ENCODE results near the gene TDP2. TPM values are rescaled to one million over a fixed set of nuclear protein-coding genes. Genes with fewer than 3 reads are reported as not detected.

The TDP2 gene
- total and polyA plus RNA-seq, 8 donors: 14.7 to 41.9 (median 18.8) TPM

DNA sequence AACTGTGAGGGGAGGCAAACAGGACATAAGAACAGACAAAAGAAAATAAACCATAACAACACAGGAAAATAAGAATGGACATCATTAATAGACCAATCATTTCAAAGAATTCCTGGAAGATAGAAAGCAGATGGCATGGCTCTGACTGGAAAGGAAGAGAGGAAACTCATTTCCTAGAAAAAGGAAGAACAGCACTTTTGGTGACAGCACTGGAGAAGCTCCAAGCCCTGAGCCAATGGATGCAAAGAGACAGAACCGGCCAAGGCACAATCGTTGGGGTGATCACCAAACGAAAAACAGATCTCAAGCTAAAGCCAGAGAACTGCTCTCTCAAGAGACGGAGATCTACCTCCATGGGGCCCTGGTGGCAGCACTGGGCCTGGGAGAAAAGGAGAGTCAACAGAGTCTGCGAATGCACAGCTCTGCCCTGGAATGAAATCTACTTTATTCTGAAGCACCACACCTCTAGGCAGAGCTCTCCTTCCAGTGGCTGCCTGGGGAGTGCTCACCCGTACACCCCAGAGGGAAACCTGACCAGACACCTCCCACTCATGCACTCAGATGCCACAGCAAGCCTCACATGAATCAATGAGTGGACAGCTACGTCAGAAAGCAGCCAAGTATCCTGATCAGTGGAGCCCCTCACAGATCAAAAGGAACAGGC is 44.9 kb downstream of the TDP2 start:
- ATAC-seq (no peak), DNase-seq (no peak), FAIRE-seq (no peak)
- H3K27me3 ChIP-seq: no peaks in the 10 kb centered on the region
- H3K4me3 ChIP-seq: no peak overlapping the region
- H3K27ac ChIP-seq: no peak overlapping the region
- no peaks in the 10 kb centered on the region for H3K36me3 ChIP-seq
- intact Hi-C loops (cut with DNase I): no loop called here
- TF ChIP-seq, protein P1, sequence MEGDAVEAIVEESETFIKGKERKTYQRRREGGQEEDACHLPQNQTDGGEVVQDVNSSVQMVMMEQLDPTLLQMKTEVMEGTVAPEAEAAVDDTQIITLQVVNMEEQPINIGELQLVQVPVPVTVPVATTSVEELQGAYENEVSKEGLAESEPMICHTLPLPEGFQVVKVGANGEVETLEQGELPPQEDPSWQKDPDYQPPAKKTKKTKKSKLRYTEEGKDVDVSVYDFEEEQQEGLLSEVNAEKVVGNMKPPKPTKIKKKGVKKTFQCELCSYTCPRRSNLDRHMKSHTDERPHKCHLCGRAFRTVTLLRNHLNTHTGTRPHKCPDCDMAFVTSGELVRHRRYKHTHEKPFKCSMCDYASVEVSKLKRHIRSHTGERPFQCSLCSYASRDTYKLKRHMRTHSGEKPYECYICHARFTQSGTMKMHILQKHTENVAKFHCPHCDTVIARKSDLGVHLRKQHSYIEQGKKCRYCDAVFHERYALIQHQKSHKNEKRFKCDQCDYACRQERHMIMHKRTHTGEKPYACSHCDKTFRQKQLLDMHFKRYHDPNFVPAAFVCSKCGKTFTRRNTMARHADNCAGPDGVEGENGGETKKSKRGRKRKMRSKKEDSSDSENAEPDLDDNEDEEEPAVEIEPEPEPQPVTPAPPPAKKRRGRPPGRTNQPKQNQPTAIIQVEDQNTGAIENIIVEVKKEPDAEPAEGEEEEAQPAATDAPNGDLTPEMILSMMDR (IDR thresholded peaks at IDR 0.05): no peak
- 70 to 78% methylated on average over 7 of the region's 7 CpGs for WGBS, 2 donors
- H3K4me1 ChIP-seq: no peaks in the 10 kb centered on the region
- H3K9me3 ChIP-seq: no peaks in the 10 kb centered on the region

DNA sequence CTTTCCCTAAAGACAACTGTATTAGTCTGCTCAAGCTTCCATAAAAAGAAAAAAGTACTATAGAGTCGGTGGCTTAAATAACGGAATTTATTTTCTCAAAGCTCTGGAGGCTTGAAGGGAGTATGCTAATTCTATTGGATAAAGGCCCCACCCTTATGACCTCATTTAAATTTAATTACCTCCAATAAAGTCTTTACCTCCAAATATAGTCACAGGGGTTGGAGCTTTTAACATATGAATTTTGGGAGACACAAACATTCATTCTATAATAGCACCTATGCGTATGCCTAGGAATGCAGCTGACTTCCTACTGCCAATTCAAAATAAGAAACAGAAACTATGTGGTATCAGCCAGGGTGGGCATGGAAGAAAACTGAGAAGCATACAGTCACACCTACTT is 46.1 kb downstream of the TDP2 start:
- no peak overlapping the region for H3K4me3 ChIP-seq
- H3K27me3 ChIP-seq: no peaks in the 10 kb centered on the region
- no peaks in the 10 kb centered on the region for H3K4me1 ChIP-seq
- intact Hi-C loops (cut with DNase I): no loop called here
- FAIRE-seq: no peak
- no peaks in the 10 kb centered on the region for H3K9me3 ChIP-seq
- H3K27ac ChIP-seq: no peak overlapping the region
- DNase-seq: no peak
- 92 to 100% methylated on average over 3 of the region's 3 CpGs for WGBS, 2 donors
- H3K36me3 ChIP-seq: no peaks in the 10 kb centered on the region
- TF ChIP-seq, protein P1 (IDR thresholded peaks at IDR 0.05): no peak
- ATAC-seq: no peak

DNA sequence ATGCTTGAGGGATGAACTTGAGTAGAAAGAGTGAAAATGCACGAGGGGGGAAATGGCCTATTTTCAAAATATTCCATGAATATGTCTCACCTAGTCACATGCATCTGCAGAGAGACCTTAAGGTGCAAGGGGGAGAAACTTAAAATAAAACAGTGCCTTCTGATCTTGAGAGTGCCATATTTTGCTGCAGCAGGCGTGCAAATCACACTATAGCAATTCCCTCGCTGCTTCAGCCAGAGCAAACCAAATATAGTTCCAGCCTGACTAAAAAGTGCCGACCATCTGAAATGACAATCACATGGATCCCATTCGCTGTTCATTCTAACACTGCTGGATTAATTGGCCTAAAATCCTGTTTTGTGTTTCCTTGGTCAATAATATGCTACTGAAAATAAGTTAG is 47.0 kb downstream of the TDP2 start:
- ATAC-seq (no peak), DNase-seq (no peak), FAIRE-seq (no peak)
- TF ChIP-seq, protein P1 (IDR thresholded peaks at IDR 0.05): no peak
- Histone ChIP-seq H3K4me1 (no peaks in the 10 kb centered on the region), H3K27ac (no peak overlapping the region), H3K36me3 (no peaks in the 10 kb centered on the region), H3K9me3 (no peaks in the 10 kb centered on the region), H3K27me3 (no peaks in the 10 kb centered on the region), H3K4me3 (no peak overlapping the region)
- intact Hi-C loops (cut with DNase I): no loop called here
- WGBS, 2 donors: 87 to 89% methylated on average over 5 of the region's 5 CpGs

DNA sequence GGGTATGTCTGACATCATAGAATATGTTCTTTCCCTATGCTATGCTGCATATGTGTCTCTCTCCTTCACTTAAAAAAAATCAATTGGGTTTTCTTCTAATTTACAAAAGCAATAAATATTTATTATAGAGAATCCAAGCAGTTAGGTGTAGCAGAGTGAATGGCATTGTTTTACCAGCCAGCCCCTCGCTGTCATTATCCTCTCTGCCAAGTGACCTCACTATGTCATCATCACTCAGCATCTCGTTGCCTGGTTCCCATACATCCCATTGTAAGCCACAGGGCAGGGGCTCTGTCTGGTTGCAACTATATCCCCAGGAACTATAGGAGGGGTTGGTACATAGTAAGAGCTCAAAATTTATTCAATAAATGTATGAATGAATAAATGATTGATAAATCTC is 52.1 kb downstream of the TDP2 start:
- no peak for FAIRE-seq

DNA sequence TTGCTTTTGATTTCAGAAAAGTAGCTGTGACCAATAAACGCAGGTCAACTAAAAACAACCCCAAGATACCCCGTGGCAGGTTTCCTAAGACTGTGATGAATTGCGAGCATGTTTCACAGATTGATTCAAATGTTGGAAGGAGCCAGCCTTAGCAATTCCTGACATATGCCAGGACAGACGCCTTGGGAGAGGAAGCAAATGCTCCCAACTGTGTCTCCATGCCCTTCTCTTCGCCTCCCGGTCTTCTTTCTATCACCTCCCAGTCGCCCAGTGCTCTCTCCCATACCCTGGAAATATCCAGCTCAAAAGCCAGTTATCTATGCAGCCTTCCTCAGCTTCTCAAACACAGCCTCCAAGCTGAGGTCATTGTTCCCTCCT is 52.7 kb downstream of the TDP2 start:
- no peaks in the 10 kb centered on the region for H3K9me3 ChIP-seq
- no peaks in the 10 kb centered on the region for H3K4me1 ChIP-seq
- ATAC-seq (no peak), DNase-seq (no peak), FAIRE-seq (no peak)
- no peak overlapping the region for H3K27ac ChIP-seq
- intact Hi-C loops (cut with DNase I): no loop called here
- no peaks in the 10 kb centered on the region for H3K27me3 ChIP-seq
- no peaks in the 10 kb centered on the region for H3K36me3 ChIP-seq
- 46 to 48% methylated on average over 7 of the region's 7 CpGs for WGBS, 2 donors
- H3K4me3 ChIP-seq: no peak overlapping the region
- TF ChIP-seq, protein P1 (IDR thresholded peaks at IDR 0.05): no peak

More for the DNA sequence above, 52.1 kb downstream of the TDP2 start:
- Histone ChIP-seq H3K27ac (no peak overlapping the region), H3K9me3 (no peaks in the 10 kb centered on the region), H3K4me1 (no peaks in the 10 kb centered on the region), H3K4me3 (no peak overlapping the region), H3K27me3 (no peaks in the 10 kb centered on the region), H3K36me3 (no peaks in the 10 kb centered on the region)
- DNase-seq (no peak), ATAC-seq (no peak)
- 56% methylated on average over 2 of the region's 2 CpGs for WGBS, 2 donors
- TF ChIP-seq, protein P1 (IDR thresholded peaks at IDR 0.05): no peak
- intact Hi-C loops (cut with DNase I): no loop called here

All from pancreas (tissue), 10 donors.